GM18870 (cell line): ENCODE measurements around the gene RING1.

Experiments used
- ATAC-seq: cut with Tn5 transposase; IDR thresholded peaks from one replicate; pipeline ENCODE4 v1.9.1; 2021; ENCODE audit warnings: moderate library complexity; ENCODE audit not compliant: unreplicated experiment

RING1 gene

GRCh38 chr6:33241968-33242367 lies 33.7 kb downstream of the RING1 start:
- no peak for ATAC-seq

GRCh38 chr6:33243476-33243875 lies 35.2 kb downstream of the RING1 start:
- ATAC-seq, result no peak

- no peak for ATAC-seq
These were observed 39.8 kb downstream of the RING1 start for GRCh38 chr6:33247977-33248642.

GRCh38 chr6:33248643-33248931 lies 40.3 kb downstream of the RING1 start:
- no peak for ATAC-seq

- ATAC-seq, result peak; percentile 89
These were observed 40.8 kb downstream of the RING1 start for GRCh38 chr6:33248932-33249731.

- no peak for ATAC-seq
These were observed 41.7 kb downstream of the RING1 start for GRCh38 chr6:33249732-33250630.

GRCh38 chr6:33250731-33251130 lies 42.4 kb downstream of the RING1 start:
- ATAC-seq, result no peak

GRCh38 chr6:33251395-33252012 lies 43.2 kb downstream of the RING1 start:
- ATAC-seq, result no peak

GRCh38 chr6:33252759-33253158 lies 44.5 kb downstream of the RING1 start:
- ATAC-seq, result no peak

GRCh38 chr6:33254591-33254990 lies 46.3 kb downstream of the RING1 start:
- no peak for ATAC-seq

GRCh38 chr6:33259032-33259431 lies 50.7 kb downstream of the RING1 start:
- no peak for ATAC-seq
